ENCODE results near the gene ZNF474. TPM values are rescaled to one million over a fixed set of nuclear protein-coding genes. Genes with fewer than 3 reads are reported as not detected.

ZNF474 gene
- total RNA-seq, 1 donor from 2014 or later = 1.3 TPM

GRCh38 chr5:122085041-122085440 lies 44.3 kb upstream of the ZNF474 start:
- H3K9me3 Mint-ChIP-seq = no peaks in the 10 kb centered on the region
- Histone ChIP-seq H3K27me3 (peaks cover 6% of the 10 kb centered on the region), H4K20me1 (ENCODE audit: low read depth) (no peaks in the 10 kb centered on the region), H3K4me2 (no peak overlapping the region), H3K9me3 (ENCODE audit: low read depth) (no peaks in the 10 kb centered on the region), H3K4me3 (no peak overlapping the region), H3K36me3 (no peaks in the 10 kb centered on the region), H3K27ac (no peak overlapping the region), H2AFZ (replicated peaks) (no peak overlapping the region), H3F3A (ENCODE audit: low read depth) (no peaks in the 10 kb centered on the region), H3K4me1 (no peaks in the 10 kb centered on the region), H3K9ac (no peak overlapping the region), H3K79me2 (ENCODE audit: low read depth) (no peaks in the 10 kb centered on the region)
- no peaks in the 10 kb centered on the region for H3K36me3 Mint-ChIP-seq
- TF ChIP-seq EZH2 (IDR thresholded peaks at IDR 0.05) (no peak), CTCF (IDR thresholded peaks at IDR 0.05) (no peak), EZH2phosphoT487 (IDR thresholded peaks at IDR 0.05) (no peak)
- no peak overlapping the region for H3K27ac Mint-ChIP-seq
- no peak overlapping the region for H3K4me3 Mint-ChIP-seq
- H3K27me3 Mint-ChIP-seq (ENCODE audit: insufficient read depth, low read depth) = no peaks in the 10 kb centered on the region
- DNase-seq (ENCODE audit: low spot score) = no peak
- peaks cover 3% of the 10 kb centered on the region for H3K4me1 Mint-ChIP-seq

GRCh38 chr5:122089096-122090013 lies 40.0 kb upstream of the ZNF474 start:
- no peaks in the 10 kb centered on the region for H3K27me3 ChIP-seq
- no peaks in the 10 kb centered on the region for H3K36me3 Mint-ChIP-seq
- no peak overlapping the region for H3K9ac ChIP-seq
- no peak for DNase-seq (ENCODE audit: low spot score)
- H3K4me1 Mint-ChIP-seq = no peaks in the 10 kb centered on the region
- TF ChIP-seq EZH2phosphoT487 (IDR thresholded peaks at IDR 0.05) = no peak
- no peak for TF ChIP-seq EZH2 (IDR thresholded peaks at IDR 0.05)
- TF ChIP-seq CTCF (IDR thresholded peaks at IDR 0.05) = no peak
- H3K27me3 Mint-ChIP-seq (ENCODE audit: insufficient read depth, low read depth) = no peaks in the 10 kb centered on the region
- H3K27ac Mint-ChIP-seq = no peak overlapping the region
- no peak overlapping the region for H3K4me2 ChIP-seq
- no peaks in the 10 kb centered on the region for H3K36me3 ChIP-seq
- H3K9me3 ChIP-seq (ENCODE audit: low read depth) = no peaks in the 10 kb centered on the region
- no peaks in the 10 kb centered on the region for H3F3A ChIP-seq (ENCODE audit: low read depth)
- no peak overlapping the region for H3K4me3 Mint-ChIP-seq
- no peaks in the 10 kb centered on the region for H3K79me2 ChIP-seq (ENCODE audit: low read depth)
- H3K4me3 ChIP-seq = no peak overlapping the region
- no peaks in the 10 kb centered on the region for H3K4me1 ChIP-seq
- H3K27ac ChIP-seq = no peak overlapping the region
- no peaks in the 10 kb centered on the region for H3K9me3 Mint-ChIP-seq
- no peak overlapping the region for H2AFZ ChIP-seq (replicated peaks)
- H4K20me1 ChIP-seq (ENCODE audit: low read depth) = no peaks in the 10 kb centered on the region

- H2AFZ ChIP-seq (replicated peaks) = no peak overlapping the region
Measured at GRCh38 chr5:122091936-122092600, 37.3 kb upstream of the ZNF474 start.

More at GRCh38 chr5:122091936-122092600, 37.3 kb upstream of the ZNF474 start:
- H3K4me2 ChIP-seq = no peak overlapping the region
- H3K4me1 Mint-ChIP-seq = no peaks in the 10 kb centered on the region
- no peak overlapping the region for H3K4me3 ChIP-seq
- no peaks in the 10 kb centered on the region for H3K36me3 ChIP-seq
- no peaks in the 10 kb centered on the region for H3K27me3 Mint-ChIP-seq (ENCODE audit: insufficient read depth, low read depth)
- DNase-seq (ENCODE audit: low spot score) = peak; percentile 45
- H3K9ac ChIP-seq = no peak overlapping the region
- no peaks in the 10 kb centered on the region for H3F3A ChIP-seq (ENCODE audit: low read depth)
- no peaks in the 10 kb centered on the region for H3K79me2 ChIP-seq (ENCODE audit: low read depth)
- H3K9me3 ChIP-seq (ENCODE audit: low read depth) = no peaks in the 10 kb centered on the region
- peak; percentile 75 for TF ChIP-seq CTCF (IDR thresholded peaks at IDR 0.05)
- no peak for TF ChIP-seq EZH2phosphoT487 (IDR thresholded peaks at IDR 0.05)
- H3K27ac Mint-ChIP-seq = no peak overlapping the region
- H3K27ac ChIP-seq = no peak overlapping the region
- no peaks in the 10 kb centered on the region for H3K9me3 Mint-ChIP-seq
- H4K20me1 ChIP-seq (ENCODE audit: low read depth) = no peaks in the 10 kb centered on the region
- no peaks in the 10 kb centered on the region for H3K4me1 ChIP-seq
- no peak overlapping the region for H3K4me3 Mint-ChIP-seq
- H3K36me3 Mint-ChIP-seq = no peaks in the 10 kb centered on the region
- H3K27me3 ChIP-seq = no peaks in the 10 kb centered on the region
